B cell (primary cell): ENCODE measurements around the gene ANKRD30B. TPM values are rescaled to one million over a fixed set of nuclear protein-coding genes. Genes with fewer than 3 reads are reported as not detected.

Experiments used
- ATAC-seq: fragments of 200-7000 bp; cut with Tn5 transposase; one replicate; pipeline ENCODE4 v1.10.0; 2021; ENCODE audit warnings: low read depth, mild to moderate bottlenecking, moderate number of reproducible peaks, moderate library complexity
- CTCF ChIA-PET: fragments of 350-600 bp; sonication (Branson Sonifier 250); formaldehyde crosslinking; loops from one replicate; lab custom pipeline; 2021; ENCODE audit warnings: antibody characterized with exemption, inconsistent platforms; lab: Charles Lee
- POLR2A ChIA-PET: fragments of 350-600 bp; sonication (Branson Sonifier 250); formaldehyde crosslinking; loops from one replicate; lab custom pipeline; 2021; ENCODE audit warnings: antibody characterized with exemption; lab: Charles Lee
- DNase-seq: peaks from one replicate; pipeline ENCODE4 v3.0.0; 2013
- H2AFZ ChIP-seq: 2 replicates; pipeline ENCODE4 v1.6.1; 2012; ENCODE audit warnings: mild to moderate bottlenecking, low read depth, low read length; ENCODE audit not compliant: insufficient read depth, poor library complexity, severe bottlenecking
- H3K27ac ChIP-seq, 2 donors: 1 replicate in 1 of 2; 2 replicates in 1 of 2; pipeline ENCODE4 v1.5.1; 2012 to 2013; ENCODE audit warnings: low read length in 2 of 2, mild to moderate bottlenecking in 2 of 2, moderate library complexity in 1 of 2
- H3K27me3 ChIP-seq, 4 experiments: fragments of 200-600 bp in 1 of 4; sonication (generic) in 1 of 4; replicated peaks in 1 of 4; 1 replicate in 2 of 4; 2 replicates in 2 of 4; pipeline versions ENCODE4 v1.6.1 to v1.7.0; 2013 to 2016; ENCODE audit warnings: low read length in 3 of 4, mild to moderate bottlenecking in 2 of 4, mixed read lengths in 1 of 4, moderate library complexity in 1 of 4; ENCODE audit not compliant: insufficient read depth in 4 of 4, control insufficient read depth in 3 of 4; ENCODE audit errors: control extremely low read depth in 1 of 4
- H3K36me3 ChIP-seq, 2 experiments: replicated peaks in 1 of 2; 1 replicate in 1 of 2; 2 replicates in 1 of 2; pipeline versions ENCODE4 v1.6.1 to v1.7.1; 2013; ENCODE audit warnings: low read length in 1 of 2; ENCODE audit not compliant: insufficient read depth in 2 of 2, control insufficient read depth in 1 of 2; ENCODE audit errors: control extremely low read depth in 1 of 2, extremely low read depth in 1 of 2
- H3K4me1 ChIP-seq, 2 donors: fragments of 200-600 bp in 1 of 2; sonication (generic) in 1 of 2; 1 replicate in 1 of 2; 2 replicates in 1 of 2; pipeline versions ENCODE4 v1.5.1 to v1.6.1; 2013 to 2017; ENCODE audit warnings: low read length in 2 of 2; ENCODE audit not compliant: control insufficient read depth in 2 of 2, insufficient read depth in 2 of 2
- H3K4me2 ChIP-seq: replicated peaks from 2 replicates; pipeline ENCODE3; 2012; ENCODE audit warnings: mild to moderate bottlenecking, low read depth, low read length; ENCODE audit not compliant: poor library complexity, severe bottlenecking
- H3K4me3 ChIP-seq, 5 experiments: fragments of 200-600 bp in 1 of 5; sonication (generic) in 1 of 5; 1 replicate in 3 of 5; 2 replicates in 2 of 5; pipeline versions ENCODE4 v1.5.1 to v1.7.0; 2011 to 2016; ENCODE audit warnings: low read length in 4 of 5, mild to moderate bottlenecking in 4 of 5, low read depth in 2 of 5, control low read depth in 1 of 5, moderate library complexity in 1 of 5; ENCODE audit not compliant: insufficient read depth in 1 of 5; ENCODE audit errors: control extremely low read depth in 1 of 5, extremely low read depth in 1 of 5
- H3K79me2 ChIP-seq: fragments of 200-600 bp; sonication (generic); one replicate; pipeline ENCODE4 v1.6.0; 2016; ENCODE audit warnings: low read length; ENCODE audit not compliant: control insufficient read depth, insufficient read depth
- H3K9ac ChIP-seq: fragments of 200-600 bp; sonication (generic); 2 replicates; pipeline ENCODE4 v1.6.1; 2017; ENCODE audit warnings: mild to moderate bottlenecking, low read length, moderate library complexity
- H3K9me3 ChIP-seq, 3 donors: one replicate each; pipeline versions ENCODE4 v1.6.1 to v1.7.1; 2013; ENCODE audit warnings: low read length in 2 of 3; ENCODE audit not compliant: control insufficient read depth in 2 of 3, insufficient read depth in 1 of 3; ENCODE audit errors: control extremely low read depth in 1 of 3
- H4K20me1 ChIP-seq: 2 replicates; pipeline ENCODE4 v1.6.0; 2012; ENCODE audit warnings: mild to moderate bottlenecking, low read length; ENCODE audit not compliant: insufficient read depth, control insufficient read depth, poor library complexity, severe bottlenecking
- H3K27ac Mint-ChIP-seq: one replicate; pipeline ENCODE4 v1.8.0; 2021; ENCODE audit warnings: mixed read lengths
- H3K27me3 Mint-ChIP-seq: one replicate; pipeline ENCODE4 v1.8.0; 2021; ENCODE audit warnings: mixed read lengths
- H3K4me1 Mint-ChIP-seq: one replicate; pipeline ENCODE4 v1.8.0; 2021; ENCODE audit warnings: mixed read lengths
- H3K4me3 Mint-ChIP-seq: one replicate; pipeline ENCODE4 v1.8.0; 2021; ENCODE audit warnings: mixed read lengths
- H3K9me3 Mint-ChIP-seq: one replicate; pipeline ENCODE4 v1.8.0; 2022; ENCODE audit warnings: mixed read lengths; ENCODE audit not compliant: insufficient read depth
- EZH2 ChIP-seq: IDR thresholded peaks from 2 replicates; pipeline ENCODE4 v1.6.1; 2012; ENCODE audit warnings: borderline replicate concordance, low read depth, mild to moderate bottlenecking, moderate library complexity, low read length; ENCODE audit not compliant: insufficient read depth, poor library complexity, severe bottlenecking
- WGBS: methylation state at CpG from one replicate; pipeline ENCODE4 v1.1.5; 2013; ENCODE audit warnings: missing lambda C conversion rate; ENCODE audit not compliant: insufficient coverage; 5-methylcytosine and 5-hydroxymethylcytosine counted together
- intact Hi-C: fragments of 100-400 bp; cut with micrococcal nuclease; formaldehyde crosslinking; loops from one replicate; pipeline ENCODE4 v1.10.0; 2022
- polyA plus RNA-seq: library from polyadenylated mRNA; depleted of rRNA; stranded (reverse); fragments of >200 nt; gene quantifications from 2 replicates; pipeline ENCODE4 v1.2.3, GENCODE V29; 2012
- total RNA-seq, 2 donors: library from RNA; stranded (reverse); fragments of 120-200 nt in 1 of 2; gene quantifications; 1 replicate in 1 of 2; 2 replicates in 1 of 2; pipeline versions ENCODE4 v1.2.3 to v1.2.4, GENCODE V29; 2013 to 2022
- TF ChIP-seq, protein P1 (sequence below): fragments of 200-600 bp; IDR thresholded peaks from one replicate; pipeline ENCODE4 v1.8.0; 2022; ENCODE audit warnings: antibody characterized with exemption, mild to moderate bottlenecking

Gene ANKRD30B
- total and polyA plus RNA-seq, 2 donors (not counting 1 experiment from before 2014, with no cell fraction given) = 0.01 TPM; not detected in 1

DNA sequence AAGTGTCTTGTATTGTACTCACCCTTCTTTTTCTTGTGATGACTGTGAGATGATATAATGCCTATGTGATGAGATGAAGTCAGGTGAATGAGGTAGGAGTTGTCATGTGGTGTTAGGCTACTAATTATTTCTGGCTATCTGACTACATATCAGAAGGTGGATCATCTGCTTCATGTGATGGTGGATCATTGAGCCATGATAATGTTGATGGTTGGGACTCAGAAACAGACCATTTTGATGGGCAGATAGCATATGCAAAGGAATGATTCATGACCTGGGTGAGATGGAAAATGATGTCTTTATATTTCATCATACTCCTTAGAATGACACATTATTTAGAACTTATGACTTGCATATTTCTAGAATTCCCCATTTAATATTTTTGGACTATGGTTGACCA, 19.5 kb downstream of the ANKRD30B start:
- Histone ChIP-seq H3K79me2 (no peaks in the 10 kb centered on the region), H3K27me3 (no peaks in the 10 kb centered on the region), H2AFZ (no peak overlapping the region), H3K36me3 (no peaks in the 10 kb centered on the region), H3K4me2 (no peak overlapping the region), H3K9ac (no peak overlapping the region), H3K9me3 (peaks cover 0 to 3% (median 0%) of the 10 kb centered on the region in 3 donors), H3K4me3 (no peak overlapping the region), H4K20me1 (no peaks in the 10 kb centered on the region), H3K27ac (no peak overlapping the region), H3K4me1 (no peaks in the 10 kb centered on the region)
- ChIA-PET CTCF (no interaction called here), POLR2A (no interaction called here)
- DNase-seq (no peak), ATAC-seq (no peak)
- no peak overlapping the region for H3K27ac Mint-ChIP-seq
- TF ChIP-seq, protein P1, sequence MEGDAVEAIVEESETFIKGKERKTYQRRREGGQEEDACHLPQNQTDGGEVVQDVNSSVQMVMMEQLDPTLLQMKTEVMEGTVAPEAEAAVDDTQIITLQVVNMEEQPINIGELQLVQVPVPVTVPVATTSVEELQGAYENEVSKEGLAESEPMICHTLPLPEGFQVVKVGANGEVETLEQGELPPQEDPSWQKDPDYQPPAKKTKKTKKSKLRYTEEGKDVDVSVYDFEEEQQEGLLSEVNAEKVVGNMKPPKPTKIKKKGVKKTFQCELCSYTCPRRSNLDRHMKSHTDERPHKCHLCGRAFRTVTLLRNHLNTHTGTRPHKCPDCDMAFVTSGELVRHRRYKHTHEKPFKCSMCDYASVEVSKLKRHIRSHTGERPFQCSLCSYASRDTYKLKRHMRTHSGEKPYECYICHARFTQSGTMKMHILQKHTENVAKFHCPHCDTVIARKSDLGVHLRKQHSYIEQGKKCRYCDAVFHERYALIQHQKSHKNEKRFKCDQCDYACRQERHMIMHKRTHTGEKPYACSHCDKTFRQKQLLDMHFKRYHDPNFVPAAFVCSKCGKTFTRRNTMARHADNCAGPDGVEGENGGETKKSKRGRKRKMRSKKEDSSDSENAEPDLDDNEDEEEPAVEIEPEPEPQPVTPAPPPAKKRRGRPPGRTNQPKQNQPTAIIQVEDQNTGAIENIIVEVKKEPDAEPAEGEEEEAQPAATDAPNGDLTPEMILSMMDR = no peak
- TF ChIP-seq EZH2 = no peak
- no peaks in the 10 kb centered on the region for H3K4me1 Mint-ChIP-seq
- H3K9me3 Mint-ChIP-seq = peaks cover 9% of the 10 kb centered on the region
- no peak overlapping the region for H3K4me3 Mint-ChIP-seq
- intact Hi-C loops = no loop called here
- no peaks in the 10 kb centered on the region for H3K27me3 Mint-ChIP-seq

DNA sequence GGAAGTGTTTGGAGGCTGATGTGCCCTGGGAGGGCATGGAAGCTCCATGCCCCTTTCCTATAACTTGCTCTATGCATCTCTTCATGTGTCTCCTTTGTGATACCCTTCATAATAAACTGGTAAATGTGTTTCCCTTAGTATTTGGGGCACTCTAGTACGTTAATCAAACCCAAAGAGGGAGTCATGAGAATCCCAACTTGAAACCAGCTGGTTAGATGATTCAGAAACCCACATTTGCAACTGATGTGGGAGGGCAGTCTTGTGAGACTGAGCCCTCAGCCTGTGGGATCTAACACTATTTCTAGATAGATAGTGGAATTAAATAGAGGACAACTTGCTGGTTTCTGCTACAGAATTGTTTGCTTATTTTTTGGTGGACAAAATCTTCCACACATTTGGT, 20.3 kb downstream of the ANKRD30B start:
- WGBS = no CpG with 5 or more reads among the region's 1 CpG
- CTCF ChIA-PET = no interaction called here
- intact Hi-C loops = no loop called here
- Histone ChIP-seq H3K79me2 (no peaks in the 10 kb centered on the region), H3K27me3 (no peaks in the 10 kb centered on the region), H2AFZ (no peak overlapping the region), H3K9me3 (peaks cover 0 to 3% (median 0%) of the 10 kb centered on the region in 3 donors), H3K4me3 (no peak overlapping the region), H3K4me2 (no peak overlapping the region), H4K20me1 (no peaks in the 10 kb centered on the region), H3K4me1 (no peaks in the 10 kb centered on the region), H3K27ac (no peak overlapping the region), H3K9ac (no peak overlapping the region), H3K36me3 (no peaks in the 10 kb centered on the region)
- no peak overlapping the region for H3K4me3 Mint-ChIP-seq
- DNase-seq (no peak), ATAC-seq (no peak)
- H3K9me3 Mint-ChIP-seq = peaks cover 9% of the 10 kb centered on the region
- POLR2A ChIA-PET = no interaction called here
- H3K4me1 Mint-ChIP-seq = no peaks in the 10 kb centered on the region
- TF ChIP-seq EZH2 = no peak
- TF ChIP-seq, protein P1 = no peak
- H3K27me3 Mint-ChIP-seq = no peaks in the 10 kb centered on the region
- no peak overlapping the region for H3K27ac Mint-ChIP-seq
